ENCODE results near the gene TTLL5.

Gene TTLL5

GRCh38 chr14:75738192-75738591 lies 77.1 kb downstream of the TTLL5 start:
- Histone ChIP-seq H4K20me1 (ENCODE audit: control insufficient read depth, insufficient read depth, low read depth, low read length) (no peaks in the 10 kb centered on the region), H3K9me2 (replicated peaks; ENCODE audit: control insufficient read depth, low read length) (no peaks in the 10 kb centered on the region), H3K4me1 (ENCODE audit: control insufficient read depth, low read length) (no peaks in the 10 kb centered on the region), H3K27ac (ENCODE audit: low read depth, low read length) (no peak overlapping the region), H3K27me3 (ENCODE audit: control insufficient read depth, low read length) (no peaks in the 10 kb centered on the region), H3K79me2 (ENCODE audit: control insufficient read depth, low read length) (no peaks in the 10 kb centered on the region), H3K4me3 (ENCODE audit: low read length) (no peak overlapping the region), H3K4me2 (ENCODE audit: low read length) (no peak overlapping the region), H3K9me3 (ENCODE audit: control insufficient read depth, insufficient read depth, low read length) (no peaks in the 10 kb centered on the region), H3F3A (ENCODE audit: control insufficient read depth, insufficient read depth) (no peaks in the 10 kb centered on the region), H3K36me3 (ENCODE audit: control insufficient read depth, low read length) (peaks cover 12% of the 10 kb centered on the region)
- TF ChIP-seq EZH2phosphoT487 (IDR thresholded peaks at IDR 0.05; ENCODE audit: borderline replicate concordance, low read length) (no peak), CTCF (IDR thresholded peaks at IDR 0.05; ENCODE audit: low read depth, low read length, poor library complexity, severe bottlenecking) (no peak)

- TF ChIP-seq CTCF (IDR thresholded peaks at IDR 0.05; ENCODE audit: low read depth, low read length, poor library complexity, severe bottlenecking) (no peak), EZH2phosphoT487 (IDR thresholded peaks at IDR 0.05; ENCODE audit: borderline replicate concordance, low read length) (no peak)
- H3K4me3 ChIP-seq (ENCODE audit: low read length) = no peak overlapping the region
- H3K4me1 ChIP-seq (ENCODE audit: control insufficient read depth, low read length) = no peaks in the 10 kb centered on the region; the same call in 1 of the 2 replicates
- H3K36me3 ChIP-seq (ENCODE audit: control insufficient read depth, low read length) = peaks cover 7% of the 10 kb centered on the region
- no peak overlapping the region for H3K27ac ChIP-seq (ENCODE audit: low read depth, low read length)
- no peaks in the 10 kb centered on the region for H3K9me2 ChIP-seq (replicated peaks; ENCODE audit: control insufficient read depth, low read length)
- no peaks in the 10 kb centered on the region for H3K27me3 ChIP-seq (ENCODE audit: control insufficient read depth, low read length)
- no peaks in the 10 kb centered on the region for H3K79me2 ChIP-seq (ENCODE audit: control insufficient read depth, low read length)
- H4K20me1 ChIP-seq (ENCODE audit: control insufficient read depth, insufficient read depth, low read depth, low read length) = no peaks in the 10 kb centered on the region
- no peaks in the 10 kb centered on the region for H3K9me3 ChIP-seq (ENCODE audit: control insufficient read depth, insufficient read depth, low read length)
- H3F3A ChIP-seq (ENCODE audit: control insufficient read depth, insufficient read depth) = no peaks in the 10 kb centered on the region
- H3K4me2 ChIP-seq (ENCODE audit: low read length) = no peak overlapping the region
These were observed 81.8 kb downstream of the TTLL5 start for GRCh38 chr14:75742867-75743266.

GRCh38 chr14:75747899-75748298 lies 86.9 kb downstream of the TTLL5 start:
- H3K79me2 ChIP-seq (ENCODE audit: control insufficient read depth, low read length) = no peaks in the 10 kb centered on the region
- no peaks in the 10 kb centered on the region for H4K20me1 ChIP-seq (ENCODE audit: control insufficient read depth, insufficient read depth, low read depth, low read length)
- no peak overlapping the region for H3K27ac ChIP-seq (ENCODE audit: low read depth, low read length)
- H3K27me3 ChIP-seq (ENCODE audit: control insufficient read depth, low read length) = no peaks in the 10 kb centered on the region
- no peaks in the 10 kb centered on the region; the same call in 1 of the 2 replicates for H3K4me1 ChIP-seq (ENCODE audit: control insufficient read depth, low read length)
- H3K9me3 ChIP-seq (ENCODE audit: control insufficient read depth, insufficient read depth, low read length) = no peaks in the 10 kb centered on the region
- H3F3A ChIP-seq (ENCODE audit: control insufficient read depth, insufficient read depth) = no peaks in the 10 kb centered on the region
- no peaks in the 10 kb centered on the region for H3K9me2 ChIP-seq (replicated peaks; ENCODE audit: control insufficient read depth, low read length)
- no peak overlapping the region for H3K4me2 ChIP-seq (ENCODE audit: low read length)
- H3K36me3 ChIP-seq (ENCODE audit: control insufficient read depth, low read length) = peaks cover 13% of the 10 kb centered on the region
- TF ChIP-seq EZH2phosphoT487 (IDR thresholded peaks at IDR 0.05; ENCODE audit: borderline replicate concordance, low read length) (no peak), CTCF (IDR thresholded peaks at IDR 0.05; ENCODE audit: low read depth, low read length, poor library complexity, severe bottlenecking) (no peak)
- no peak overlapping the region for H3K4me3 ChIP-seq (ENCODE audit: low read length)

All from DOHH2 (cell line).